Activated CD4-positive, alpha-beta T cell treated with anti-CD3 and anti-CD28 coated beads for 1 hour (primary cell): ENCODE data around the gene UNC13A.
"Not testable (repeated sequence)": the region's sequence is repeated elsewhere in the genome, so short reads cannot be mapped to it uniquely, and the experiment has no call there.

Experiments
- DNase-seq: peaks from one replicate; pipeline ENCODE4 v3.0.0-alpha.2; 2020

UNC13A gene

GRCh38 chr19:17560205-17560595, 128.0 kb downstream of the UNC13A start:
- no peak for DNase-seq

- no peak for DNase-seq
Observed at GRCh38 chr19:17557466-17557865, 130.7 kb downstream of the UNC13A start.

- no peak for DNase-seq
Observed at GRCh38 chr19:17556995-17557394, 131.2 kb downstream of the UNC13A start.

GRCh38 chr19:17555929-17556813, 132.0 kb downstream of the UNC13A start:
- no peak for DNase-seq

- peak; percentile 97 for DNase-seq
Observed at GRCh38 chr19:17555480-17555928, 132.7 kb downstream of the UNC13A start, which contains the start of gene COLGALT1. TSS of gene COLGALT1 (plus strand) at chr19:17555649. CDS start at chr19:17555714, 65 bp downstream.

- no peak for DNase-seq
Observed at GRCh38 chr19:17554968-17555479, 133.1 kb downstream of the UNC13A start.

GRCh38 chr19:17553256-17553655, 134.9 kb downstream of the UNC13A start:
- no peak for DNase-seq

GRCh38 chr19:17552735-17553134, 135.4 kb downstream of the UNC13A start:
- DNase-seq, result not testable (repeated sequence)
